Measurements from ENCODE around the gene LY6G6C. TPM values are rescaled to one million over a fixed set of nuclear protein-coding genes. Genes with fewer than 3 reads are reported as not detected.

Gene LY6G6C
- total RNA-seq, 1 experiment from 2014 or later: 0.80 TPM

DNA sequence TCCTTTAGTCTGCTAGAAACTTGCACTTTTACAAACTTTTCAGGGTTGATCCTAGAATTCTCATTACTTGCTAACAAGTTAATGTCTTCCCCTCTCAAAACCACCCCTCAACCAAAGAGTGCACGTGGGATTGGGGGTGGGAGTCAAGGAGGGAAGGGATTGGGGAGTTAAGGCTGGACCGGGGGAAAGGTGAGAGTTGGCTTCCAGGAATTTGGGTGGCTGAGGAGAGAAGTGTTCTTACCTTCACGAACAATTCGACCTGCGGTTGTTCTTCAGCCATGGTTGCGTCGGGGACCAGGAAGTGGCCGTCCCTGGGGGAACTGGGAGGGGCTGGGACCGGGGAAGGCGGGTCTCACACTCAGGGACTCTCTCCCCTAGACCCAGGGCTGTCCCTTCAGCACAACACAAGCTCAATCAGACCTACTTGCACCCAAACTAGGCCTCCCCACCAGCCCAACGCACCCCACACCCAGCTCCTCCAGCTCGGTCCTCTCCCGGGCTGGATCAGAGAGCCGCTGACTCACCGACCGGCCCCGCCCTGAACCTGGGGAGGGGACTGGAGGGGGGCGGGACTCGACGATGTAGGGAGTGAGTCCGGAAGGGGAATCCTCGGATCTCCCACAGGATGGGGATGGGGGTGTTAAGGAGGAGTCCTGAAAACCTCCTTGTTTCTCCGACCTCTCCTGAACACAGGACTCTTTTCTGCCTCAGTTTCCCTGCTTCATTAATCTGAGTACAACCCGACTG, 14.6 kb upstream of the LY6G6C start, which contains the start of gene CLIC1:
CLIC1 (minus strand) TSS at position 510 of the 747 bp plus-strand sequence; CDS start at position 280, 230 bp downstream.
- Histone ChIP-seq H3K4me3 (ENCODE audit: low read depth, low read length, poor library complexity, severe bottlenecking) (peak within 1 kb of the TSS; percentile 77), H3K9me3 (ENCODE audit: low read depth, low read length, poor library complexity, severe bottlenecking) (no peaks in the 10 kb centered on the region), H3K4me1 (ENCODE audit: insufficient read depth, low read length, poor library complexity, severe bottlenecking) (peaks cover 43% of the 10 kb centered on the region), H3K27ac (ENCODE audit: low read depth, low read length, poor library complexity, severe bottlenecking) (peak within 1 kb of the TSS; percentile 95), H3K27me3 (replicated peaks; ENCODE audit: insufficient read depth, low read depth, low read length, poor library complexity) (no peaks in the 10 kb centered on the region), H3K36me3 (ENCODE audit: insufficient read depth, low read length, poor library complexity, severe bottlenecking) (peaks cover 32% of the 10 kb centered on the region)
- POLR2A ChIA-PET (ENCODE audit: low non-redundant PET): interaction anchor here (0.5 to 0.7 kb wide), 2 partner anchors 91 to 1053 kb away, joined by 3 read pairs; partner anchors contain the start of gene HSPA1B
- CTCF ChIA-PET: interaction anchor here (1.5 kb wide), 1 partner anchor 55 kb away, joined by 4 read pairs; no protein-coding TSS in a partner anchor
- BruUV-seq (replicated peaks): TSS peak; percentile 52
- intact Hi-C loops (cut with micrococcal nuclease; ENCODE audit: unreplicated experiment): loop anchor here (5.0 to 10.0 kb wide), 2 partner anchors 56 to 191 kb away; partner anchors contain the start of genes ATP6V1G2, DDX39B and NFKBIL1
- TF ChIP-seq, protein P1, sequence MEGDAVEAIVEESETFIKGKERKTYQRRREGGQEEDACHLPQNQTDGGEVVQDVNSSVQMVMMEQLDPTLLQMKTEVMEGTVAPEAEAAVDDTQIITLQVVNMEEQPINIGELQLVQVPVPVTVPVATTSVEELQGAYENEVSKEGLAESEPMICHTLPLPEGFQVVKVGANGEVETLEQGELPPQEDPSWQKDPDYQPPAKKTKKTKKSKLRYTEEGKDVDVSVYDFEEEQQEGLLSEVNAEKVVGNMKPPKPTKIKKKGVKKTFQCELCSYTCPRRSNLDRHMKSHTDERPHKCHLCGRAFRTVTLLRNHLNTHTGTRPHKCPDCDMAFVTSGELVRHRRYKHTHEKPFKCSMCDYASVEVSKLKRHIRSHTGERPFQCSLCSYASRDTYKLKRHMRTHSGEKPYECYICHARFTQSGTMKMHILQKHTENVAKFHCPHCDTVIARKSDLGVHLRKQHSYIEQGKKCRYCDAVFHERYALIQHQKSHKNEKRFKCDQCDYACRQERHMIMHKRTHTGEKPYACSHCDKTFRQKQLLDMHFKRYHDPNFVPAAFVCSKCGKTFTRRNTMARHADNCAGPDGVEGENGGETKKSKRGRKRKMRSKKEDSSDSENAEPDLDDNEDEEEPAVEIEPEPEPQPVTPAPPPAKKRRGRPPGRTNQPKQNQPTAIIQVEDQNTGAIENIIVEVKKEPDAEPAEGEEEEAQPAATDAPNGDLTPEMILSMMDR (conservative IDR thresholded peaks at IDR 0.05; ENCODE audit: low read depth, low read length): no peak
- no peak for TF ChIP-seq EZH2 (IDR thresholded peaks at IDR 0.05; ENCODE audit: borderline replicate concordance, low read depth, low read length, poor library complexity, severe bottlenecking)
- peak; percentile 93 for DNase-seq (ENCODE audit: low spot score)

DNA sequence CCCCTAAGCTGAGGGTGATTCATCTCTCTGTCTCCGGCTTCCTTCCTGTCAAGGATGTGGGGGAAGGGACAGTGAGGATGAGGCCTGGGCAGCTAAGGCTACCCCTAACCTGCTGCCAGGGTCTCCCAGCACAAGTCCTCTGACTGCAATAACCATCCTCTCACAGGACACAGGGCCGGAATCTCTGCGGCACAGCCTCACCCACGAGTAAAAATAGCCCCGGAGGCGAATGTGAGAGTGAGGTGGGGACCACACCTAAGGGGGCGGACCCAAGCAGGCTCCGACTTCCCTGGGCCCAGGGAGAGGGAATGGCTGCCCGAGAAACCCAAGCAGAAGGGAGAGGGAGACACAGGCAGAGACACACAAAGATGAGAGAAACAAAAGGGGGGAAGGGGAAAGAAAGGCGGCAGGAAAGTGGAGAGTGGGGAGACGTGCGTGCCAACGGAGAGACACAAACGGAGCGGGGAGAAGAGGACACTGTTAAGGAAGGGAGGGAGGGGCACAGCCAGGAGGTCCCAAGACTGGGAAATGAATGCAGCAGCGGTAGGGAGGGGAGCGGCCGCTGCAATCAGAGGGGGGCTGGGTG, 13.4 kb upstream of the LY6G6C start:
- POLR2A ChIA-PET (ENCODE audit: low non-redundant PET): no interaction called here
- intact Hi-C loops (cut with micrococcal nuclease; ENCODE audit: unreplicated experiment): loop anchor here (5.0 to 10.0 kb wide), 2 partner anchors 57 to 190 kb away; partner anchors contain the start of genes ATP6V1G2, DDX39B and NFKBIL1

DNA sequence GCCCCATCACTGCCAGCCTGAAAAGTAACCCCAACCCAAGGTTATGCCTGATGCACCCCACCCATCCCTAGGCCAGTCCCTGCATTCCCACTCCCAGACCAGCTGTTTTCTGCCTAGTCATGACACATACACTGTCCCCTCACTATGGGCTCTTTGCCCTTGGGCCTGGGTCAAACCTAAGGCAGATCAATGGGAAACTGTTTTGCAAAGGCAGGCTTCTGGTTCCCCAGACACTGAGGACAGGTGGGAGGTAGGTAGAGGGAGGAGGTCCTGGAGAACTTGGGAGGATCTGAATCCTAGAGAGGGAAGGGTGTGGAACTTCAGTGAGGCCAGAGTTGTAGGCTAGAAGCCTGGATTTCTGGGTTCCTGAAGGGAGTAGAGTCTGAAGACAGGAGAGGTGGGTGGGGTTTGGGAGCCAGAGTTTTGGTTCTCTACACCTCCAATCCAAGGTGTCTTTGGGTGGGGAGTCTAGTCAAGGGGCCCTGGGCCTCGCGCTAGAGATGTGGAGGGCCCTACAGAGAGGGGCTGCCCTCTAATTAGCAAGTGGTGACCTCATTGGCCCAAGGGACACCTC, 12.8 kb upstream of the LY6G6C start:
- Histone ChIP-seq H3K36me3 (ENCODE audit: insufficient read depth, low read length, poor library complexity, severe bottlenecking) (peaks cover 36% of the 10 kb centered on the region), H3K9me3 (ENCODE audit: low read depth, low read length, poor library complexity, severe bottlenecking) (no peaks in the 10 kb centered on the region), H3K27ac (ENCODE audit: low read depth, low read length, poor library complexity, severe bottlenecking) (peak overlapping the region; percentile 95), H3K4me3 (ENCODE audit: low read depth, low read length, poor library complexity, severe bottlenecking) (peak overlapping the region; percentile 77), H3K4me1 (ENCODE audit: insufficient read depth, low read length, poor library complexity, severe bottlenecking) (peaks cover 39% of the 10 kb centered on the region), H3K27me3 (replicated peaks; ENCODE audit: insufficient read depth, low read depth, low read length, poor library complexity) (no peaks in the 10 kb centered on the region)
- TF ChIP-seq, protein P1 (conservative IDR thresholded peaks at IDR 0.05; ENCODE audit: low read depth, low read length): no peak
- TF ChIP-seq EZH2 (IDR thresholded peaks at IDR 0.05; ENCODE audit: borderline replicate concordance, low read depth, low read length, poor library complexity, severe bottlenecking): no peak
- BruUV-seq (replicated peaks): no TSS peak
- CTCF ChIA-PET: no interaction called here
- intact Hi-C loops (cut with micrococcal nuclease; ENCODE audit: unreplicated experiment): loop anchor here (10.0 kb wide), 1 partner anchor 190 kb away; the partner anchor contains the start of genes ATP6V1G2, DDX39B and NFKBIL1
- POLR2A ChIA-PET (ENCODE audit: low non-redundant PET): no interaction called here
- DNase-seq (ENCODE audit: low spot score): no peak

More for the DNA sequence above, 13.4 kb upstream of the LY6G6C start:
- Histone ChIP-seq H3K9me3 (ENCODE audit: low read depth, low read length, poor library complexity, severe bottlenecking) (no peaks in the 10 kb centered on the region), H3K36me3 (ENCODE audit: insufficient read depth, low read length, poor library complexity, severe bottlenecking) (peaks cover 36% of the 10 kb centered on the region), H3K4me3 (ENCODE audit: low read depth, low read length, poor library complexity, severe bottlenecking) (peak overlapping the region; percentile 77), H3K27me3 (replicated peaks; ENCODE audit: insufficient read depth, low read depth, low read length, poor library complexity) (no peaks in the 10 kb centered on the region), H3K27ac (ENCODE audit: low read depth, low read length, poor library complexity, severe bottlenecking) (peak overlapping the region; percentile 95), H3K4me1 (ENCODE audit: insufficient read depth, low read length, poor library complexity, severe bottlenecking) (peaks cover 39% of the 10 kb centered on the region)
- CTCF ChIA-PET: interaction anchor here (0.6 to 0.7 kb wide), 2 partner anchors 92 to 538 kb away, joined by 4 to 6 read pairs; no protein-coding TSS in a partner anchor
- BruUV-seq (replicated peaks): no TSS peak
- peak; percentile 63 for DNase-seq (ENCODE audit: low spot score)
- TF ChIP-seq, protein P1 (conservative IDR thresholded peaks at IDR 0.05; ENCODE audit: low read depth, low read length): no peak
- TF ChIP-seq EZH2 (IDR thresholded peaks at IDR 0.05; ENCODE audit: borderline replicate concordance, low read depth, low read length, poor library complexity, severe bottlenecking): no peak
